Neutrophil (primary cell): ENCODE data around the gene ABCA13.
A peak's percentile ranks its signal among the peaks of the same experiment; 100 is the strongest.

Experiments used
- H3K27ac ChIP-seq: fragments of 200-600 bp; sonication (generic); 2 replicates; pipeline ENCODE4 v1.5.1; 2016; ENCODE audit warnings: mild to moderate bottlenecking, moderate library complexity
- H3K27me3 ChIP-seq: fragments of 200-600 bp; sonication (generic); 2 replicates; pipeline ENCODE4 v1.6.0; 2016; ENCODE audit warnings: mild to moderate bottlenecking
- H3K36me3 ChIP-seq: fragments of 200-600 bp; sonication (generic); 2 replicates; pipeline ENCODE4 v1.5.1; 2017
- H3K4me1 ChIP-seq, 2 experiments: fragments of 200-600 bp in 1 of 2; sonication (generic) in 1 of 2; 1 replicate in 1 of 2; 2 replicates in 1 of 2; pipeline versions ENCODE4 v1.5.1 to v1.6.1; 2013 to 2016; ENCODE audit warnings: low read depth in 1 of 2, low read length in 1 of 2, mild to moderate bottlenecking in 1 of 2, moderate library complexity in 1 of 2; ENCODE audit not compliant: control insufficient read depth in 1 of 2, insufficient read depth in 1 of 2
- H3K4me3 ChIP-seq, 2 experiments: fragments of 200-600 bp in 1 of 2; sonication (generic) in 1 of 2; 1 replicate in 1 of 2; 2 replicates in 1 of 2; pipeline ENCODE4 v1.5.1; 2013 to 2016; ENCODE audit warnings: low read depth in 1 of 2, low read length in 1 of 2, mild to moderate bottlenecking in 1 of 2, moderate library complexity in 1 of 2
- H3K9me3 ChIP-seq: fragments of 200-600 bp; sonication (generic); 2 replicates; pipeline ENCODE4 v1.5.1; 2016
- CTCF ChIP-seq: fragments of 200-600 bp; sonication (generic); IDR thresholded peaks from 2 replicates; pipeline ENCODE4 v1.5.1; 2016; ENCODE audit warnings: antibody characterized with exemption

ABCA13 gene

DNA sequence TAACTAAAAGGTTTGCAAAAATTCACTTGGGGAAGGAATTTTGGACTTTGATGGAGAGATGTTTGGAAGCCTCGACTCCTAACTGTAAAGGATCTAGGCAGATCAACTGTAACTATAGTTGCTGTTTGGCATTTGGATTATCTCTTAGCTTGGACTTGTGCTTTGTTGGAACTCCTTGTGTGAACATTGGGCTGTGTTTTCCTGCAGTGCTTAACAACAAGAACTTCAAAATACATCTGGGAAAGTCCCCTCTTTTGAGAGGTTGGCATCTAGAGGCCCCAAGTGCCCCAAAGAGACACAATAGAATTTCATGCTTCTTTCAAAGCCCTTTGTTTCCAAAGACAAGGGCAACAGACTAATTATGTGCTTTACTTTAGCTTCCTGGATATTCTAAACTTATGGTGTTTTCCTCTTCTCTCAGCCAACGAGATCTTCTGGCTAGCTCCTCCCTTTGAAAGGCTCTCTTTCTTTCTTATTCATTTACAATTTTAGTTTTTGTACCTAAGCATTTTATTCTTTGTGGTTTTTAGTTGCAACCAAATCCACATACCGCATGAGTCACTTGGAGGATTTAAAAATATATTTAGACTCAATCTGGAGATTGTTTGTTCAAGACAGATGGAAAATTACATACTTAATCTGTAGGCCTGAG, 11.6 kb downstream of the ABCA13 start:
- H3K36me3 ChIP-seq: peaks cover 19% of the 10 kb centered on the region
- peaks cover 10 to 11% of the 10 kb centered on the region in 2 experiments for H3K4me1 ChIP-seq
- TF ChIP-seq CTCF: no peak
- no peak overlapping the region for H3K4me3 ChIP-seq
- no peaks in the 10 kb centered on the region for H3K27me3 ChIP-seq
- H3K9me3 ChIP-seq: no peaks in the 10 kb centered on the region
- peak overlapping the region; percentile 67 for H3K27ac ChIP-seq

DNA sequence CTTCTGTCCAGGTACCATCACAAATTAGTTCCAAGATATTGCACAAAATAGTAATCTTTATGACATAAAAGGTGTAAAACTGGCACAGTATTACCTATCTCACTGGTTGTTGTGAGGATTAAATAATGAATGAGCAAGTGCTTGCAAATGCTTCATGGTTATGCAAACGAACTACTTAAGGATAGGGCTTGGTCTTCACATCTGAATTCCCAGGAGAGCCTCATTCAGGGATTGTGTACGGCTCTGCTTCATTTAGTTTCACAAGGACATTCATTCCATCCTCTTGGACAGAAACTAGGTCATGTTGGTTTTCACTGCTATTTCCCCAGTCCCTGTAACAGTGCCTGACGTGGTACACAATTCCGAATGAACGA, 12.1 kb downstream of the ABCA13 start:
- H3K4me1 ChIP-seq: peaks cover 10 to 11% of the 10 kb centered on the region in 2 experiments
- H3K27ac ChIP-seq: peak overlapping the region; percentile 67
- TF ChIP-seq CTCF: no peak
- H3K27me3 ChIP-seq: no peaks in the 10 kb centered on the region
- H3K4me3 ChIP-seq: no peak overlapping the region
- H3K9me3 ChIP-seq: no peaks in the 10 kb centered on the region
- peaks cover 19% of the 10 kb centered on the region for H3K36me3 ChIP-seq

GRCh38 chr7:48183965-48184364, 12.7 kb downstream of the ABCA13 start:
- TF ChIP-seq CTCF: no peak
- H3K36me3 ChIP-seq: peaks cover 23% of the 10 kb centered on the region

DNA sequence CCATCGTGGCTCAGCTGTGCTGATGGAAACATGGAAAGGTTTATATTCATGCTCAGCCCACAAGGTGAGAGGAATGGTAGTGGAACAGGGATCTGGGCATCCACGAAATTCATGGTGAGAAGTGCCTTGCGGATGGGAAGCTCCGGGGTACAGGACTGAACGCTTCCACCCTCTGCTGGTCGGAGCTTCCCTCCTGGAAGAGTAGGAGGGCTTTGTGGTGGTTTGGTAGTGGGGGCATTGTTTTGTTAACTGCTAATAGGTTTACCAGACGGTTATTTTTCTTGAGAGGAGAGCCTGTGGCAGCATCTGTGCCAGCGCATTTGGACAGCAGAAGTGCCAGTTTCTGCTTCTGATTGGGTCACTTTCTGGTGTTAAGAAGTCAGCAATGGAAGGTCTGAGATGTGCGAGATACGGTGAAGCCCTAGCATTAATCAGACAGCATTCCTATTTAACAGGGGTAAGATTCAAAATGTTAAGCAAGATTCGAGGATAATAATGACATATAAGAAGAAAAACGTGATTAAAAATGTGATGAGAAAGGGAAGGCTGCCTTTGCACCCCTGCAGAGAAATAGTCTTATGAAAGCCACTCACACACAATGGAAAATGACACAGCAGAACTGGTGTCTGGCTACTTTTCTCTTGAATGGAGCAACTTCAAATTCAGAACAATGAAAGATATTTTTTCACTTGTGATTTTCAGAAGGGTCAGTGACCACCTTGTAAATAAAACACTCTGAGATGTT, 17.7 kb downstream of the ABCA13 start:
- no peak overlapping the region for H3K4me3 ChIP-seq
- H3K27me3 ChIP-seq: no peaks in the 10 kb centered on the region
- peaks cover 3 to 9% of the 10 kb centered on the region in 2 experiments for H3K4me1 ChIP-seq
- peak overlapping the region; percentile 51 for H3K27ac ChIP-seq
- no peaks in the 10 kb centered on the region for H3K9me3 ChIP-seq
- no peak for TF ChIP-seq CTCF
- peaks cover 15% of the 10 kb centered on the region for H3K36me3 ChIP-seq

More at GRCh38 chr7:48183965-48184364, 12.7 kb downstream of the ABCA13 start:
- H3K4me3 ChIP-seq: no peak overlapping the region
- H3K27me3 ChIP-seq: no peaks in the 10 kb centered on the region
- peak overlapping the region; percentile 67 for H3K27ac ChIP-seq
- peaks cover 10 to 11% of the 10 kb centered on the region in 2 experiments for H3K4me1 ChIP-seq
- H3K9me3 ChIP-seq: no peaks in the 10 kb centered on the region

DNA sequence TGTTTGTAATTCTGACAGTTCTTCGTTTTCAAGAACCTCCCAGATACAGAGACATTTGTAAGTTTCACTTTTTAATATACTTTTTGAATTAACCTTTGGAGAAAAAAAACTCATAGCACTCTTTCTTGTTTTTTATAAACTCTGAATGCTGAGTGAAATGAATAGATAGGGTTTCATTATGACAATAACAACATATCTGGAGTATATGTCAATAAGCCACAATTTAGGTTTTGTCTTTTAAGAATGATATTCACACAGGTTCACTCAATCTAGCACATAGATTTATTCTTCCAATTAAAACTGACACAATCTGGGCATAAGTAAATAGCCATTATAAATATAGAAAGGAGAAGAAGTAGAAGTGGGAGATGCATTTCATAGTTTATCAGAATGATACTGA, 21.7 kb downstream of the ABCA13 start:
- Histone ChIP-seq H3K27me3 (no peaks in the 10 kb centered on the region), H3K36me3 (peaks cover 46% of the 10 kb centered on the region), H3K4me3 (no peak overlapping the region), H3K9me3 (no peaks in the 10 kb centered on the region), H3K27ac (no peak overlapping the region), H3K4me1 (no peaks in the 10 kb centered on the region)
- TF ChIP-seq CTCF: no peak
